K562 (cell line): Measurements from ENCODE around the gene BANP. TPM values are rescaled to one million over a fixed set of nuclear protein-coding genes. Genes with fewer than 3 reads are reported as not detected.

Experiments
- ATAC-seq: fragments of 200-7000 bp; cut with Tn5 transposase; 3 replicates; pipeline ENCODE4 v1.9.1; 2020; ENCODE audit warnings: moderate library complexity
- BruUV-seq: library from RNA; stranded (reverse); fragments of 400-500 nt; replicated peaks from 2 replicates; lab custom pipeline; 2021; lab: Mats Ljungman, UMichigan
- CTCF ChIA-PET: fragments of 300-600 bp; formaldehyde crosslinking; extraction: SDS; loops from one replicate; lab custom pipeline; 2021; ENCODE audit warnings: low intra/inter-chr PET ratio; lab: Yijun Ruan, JAX
- POLR2A ChIA-PET: fragments of 300-600, 350-650 bp; sonication (Branson Sonifier 250); formaldehyde crosslinking; extraction: SDS; loops from one replicate; lab custom pipeline; 2021; ENCODE audit warnings: antibody characterized with exemption, inconsistent platforms; lab: Yijun Ruan, JAX
- DNase-seq, 4 experiments: peaks; one replicate each; pipeline versions ENCODE4 v3.0.0 to v3.0.0-alpha.2; 2011 to 2018; ENCODE audit warnings: low spot score in 3 of 4, mixed read lengths in 3 of 4; ENCODE audit errors: extremely low read depth in 1 of 4
- FAIRE-seq: peaks from 2 replicates; lab custom pipeline; 2011; peaks lifted over from hg19 to GRCh38; lab: Jason Lieb, UNC
- H2AFZ ChIP-seq: 2 replicates; pipeline ENCODE4 v1.6.0; 2011; ENCODE audit warnings: low read depth, low read length, control low read depth, inconsistent platforms
- H3K27ac ChIP-seq: fragments of 200-600 bp; 3 replicates; pipeline ENCODE4 v1.8.0; 2011; ENCODE audit warnings: low read depth, mild to moderate bottlenecking, control low read depth, inconsistent platforms, low read length, moderate library complexity, mixed read lengths; ENCODE audit errors: extremely low read depth
- H3K27me3 ChIP-seq, 2 experiments: fragments of 300-600 bp in 1 of 2; 2 replicates in 1 of 2; 3 replicates in 1 of 2; pipeline versions ENCODE4 v1.6.0 to v1.8.0; 2011; ENCODE audit warnings: inconsistent platforms in 2 of 2, low read length in 2 of 2, mild to moderate bottlenecking in 1 of 2, mixed read lengths in 1 of 2, moderate library complexity in 1 of 2; ENCODE audit not compliant: control insufficient read depth in 2 of 2, insufficient read depth in 2 of 2
- H3K36me3 ChIP-seq: fragments of 300-600 bp; 3 replicates; pipeline ENCODE4 v1.8.0; 2011; ENCODE audit warnings: mild to moderate bottlenecking, low read length, inconsistent platforms; ENCODE audit not compliant: control insufficient read depth, insufficient read depth
- H3K4me1 ChIP-seq, 2 experiments: fragments of 200-600 bp in 1 of 2; replicated peaks in 1 of 2; 2 replicates in 1 of 2; 3 replicates in 1 of 2; pipeline versions ENCODE4 v1.5.1 to v1.8.0; 2011; ENCODE audit warnings: inconsistent platforms in 2 of 2, low read length in 2 of 2, mild to moderate bottlenecking in 1 of 2, mixed read lengths in 1 of 2, moderate library complexity in 1 of 2; ENCODE audit not compliant: control insufficient read depth in 2 of 2, insufficient read depth in 2 of 2
- H3K4me2 ChIP-seq: 2 replicates; pipeline ENCODE4 v1.6.1; 2011; ENCODE audit warnings: low read length, control low read depth, inconsistent platforms, mixed read lengths; ENCODE audit not compliant: insufficient read depth
- H3K4me3 ChIP-seq: fragments of 200-600 bp; sonication (generic), shearing (Covaris generic); 2 replicates; pipeline ENCODE4 v1.5.1; 2016; ENCODE audit warnings: control low read depth, inconsistent platforms
- H3K79me2 ChIP-seq: fragments of 200-600 bp; 3 replicates; pipeline ENCODE4 v1.8.0; 2011; ENCODE audit warnings: low read length, inconsistent platforms; ENCODE audit not compliant: control insufficient read depth, insufficient read depth
- H3K9ac ChIP-seq, 2 experiments: 2 replicates each; pipeline versions ENCODE4 v1.6.0 to v1.6.1; 2011; ENCODE audit warnings: low read depth in 2 of 2, low read length in 2 of 2, control low read depth in 1 of 2, inconsistent platforms in 1 of 2, mild to moderate bottlenecking in 1 of 2, mixed read lengths in 1 of 2; ENCODE audit not compliant: insufficient read depth in 1 of 2
- H3K9me1 ChIP-seq: one replicate; pipeline ENCODE4 v1.6.0; 2011; ENCODE audit warnings: inconsistent platforms, mild to moderate bottlenecking, low read length, moderate library complexity; ENCODE audit not compliant: control insufficient read depth, insufficient read depth
- H3K9me3 ChIP-seq: replicated peaks from 2 replicates; pipeline ENCODE4 v1.5.1; 2011; ENCODE audit warnings: low read depth, low read length, inconsistent platforms; ENCODE audit not compliant: control insufficient read depth, insufficient read depth
- H4K20me1 ChIP-seq: replicated peaks from 2 replicates; pipeline ENCODE4 v1.6.1; 2011; ENCODE audit warnings: low read length, inconsistent platforms, mixed read lengths; ENCODE audit not compliant: control insufficient read depth, insufficient read depth
- CBX8 ChIP-seq: fragments of 200-600 bp; sonication (generic); IDR thresholded peaks from 2 replicates; pipeline ENCODE4 v1.6.1; 2012; ENCODE audit warnings: borderline replicate concordance, mixed run types, low read depth, mild to moderate bottlenecking, moderate library complexity, mixed read lengths, low read length, control low read depth, inconsistent platforms; ENCODE audit not compliant: poor library complexity, severe bottlenecking; ENCODE audit errors: extremely low read depth
- CEBPB ChIP-seq: fragments of 450-650 bp; IDR thresholded peaks from 2 replicates; pipeline ENCODE4 v1.6.1; 2016; ENCODE audit warnings: missing genetic modification characterization, missing compliant biosample characterization
- GTF2F1 ChIP-seq: IDR thresholded peaks from 2 replicates; pipeline ENCODE4 v1.6.1; 2011; ENCODE audit warnings: low read depth, low read length, improper control_type of control experiment
- HIVEP1 ChIP-seq: fragments of 250-450 bp; sonication (Bioruptor Pico); IDR thresholded peaks from 2 replicates; pipeline ENCODE4 v1.4.0; 2020; ENCODE audit warnings: mild to moderate bottlenecking
- KHSRP ChIP-seq: fragments of 450-650 bp; IDR thresholded peaks from 2 replicates; pipeline ENCODE4 v1.6.1; 2017
- MEF2D ChIP-seq: conservative IDR thresholded peaks from 2 replicates; pipeline ENCODE4 v1.6.1; 2016; ENCODE audit warnings: low read depth, missing genetic modification characterization, missing compliant biosample characterization
- ZSCAN32 ChIP-seq: fragments of 450-650 bp; formaldehyde crosslinking; IDR thresholded peaks from 2 replicates; pipeline ENCODE4 v1.4.0; 2020; ENCODE audit warnings: mild to moderate bottlenecking, moderate library complexity
- WGBS: fragments of 100-300 bp; shearing (Covaris generic); methylation state at CpG from one replicate; pipeline ENCODE4 v1.1.6; 2016; ENCODE audit warnings: low coverage, mixed read lengths; ENCODE audit not compliant: insufficient coverage; ENCODE audit errors: missing lambda C conversion rate; 5-methylcytosine and 5-hydroxymethylcytosine counted together
- in situ Hi-C: fragments of 300-500 bp; cut with MboI; formaldehyde crosslinking; loops from 4 replicates; pipeline ENCODE4 v1.15.0; 2018; ENCODE audit warnings: inconsistent platforms, mixed read lengths
- intact Hi-C: fragments of 100-400 bp; cut with micrococcal nuclease; formaldehyde crosslinking; loops from 2 replicates; pipeline ENCODE4 v1.14.2; 2022
- polyA plus RNA-seq, 8 experiments: library from polyadenylated mRNA; depleted of rRNA in 4 of 8; stranded (reverse) in 5 of 8; unstranded in 3 of 8; fragments of >200 nt; fragmentation: Nextera tagmentation in 2 of 8; fragmentation: Illumina TruSeq in 1 of 8; extraction: Ambion mirVana in 2 of 8; extraction: Trizol in 1 of 8; gene quantifications; 2 replicates each; pipeline versions ENCODE4 v1.2.1 to v1.2.3, GENCODE V29; 2011 to 2014; ENCODE audit warnings: inconsistent platforms in 1 of 8, missing spikeins in 1 of 8
- total RNA-seq, 7 experiments: library from RNA; depleted of rRNA in 6 of 7; stranded (reverse); fragments of >200 nt in 6 of 7; fragmentation: Illumina TruSeq in 2 of 7; extraction: Trizol in 2 of 7; gene quantifications; 2 replicates each; pipeline versions ENCODE4 v1.2.1 to v1.2.3, GENCODE V29; 2011 to 2021; ENCODE audit warnings: low replicate concordance in 1 of 7
- TF ChIP-seq, protein P1 (sequence below): fragments of 250-450 bp; sonication (Bioruptor Pico); IDR thresholded peaks from 2 replicates; pipeline ENCODE4 v1.4.0; 2020; ENCODE audit warnings: mild to moderate bottlenecking, moderate library complexity
- TF ChIP-seq, protein P2 (sequence below): sonication (generic); formaldehyde crosslinking; IDR thresholded peaks from 2 replicates; pipeline ENCODE4 v1.8.0; 2022; ENCODE audit warnings: missing genetic modification reagents, mild to moderate bottlenecking, moderate library complexity, borderline replicate concordance
- TF ChIP-seq, protein P3 (sequence below): sonication (generic); formaldehyde crosslinking; IDR thresholded peaks from 2 replicates; pipeline ENCODE4 v1.8.0; 2022; ENCODE audit warnings: mild to moderate bottlenecking, missing genetic modification reagents

BANP gene
- total and polyA plus RNA-seq, 9 of the 15 experiments (the other 6 are each of a cell fraction or from before 2014, with no cell fraction given): 4.6 to 22.1 (median 15.6) TPM

DNA sequence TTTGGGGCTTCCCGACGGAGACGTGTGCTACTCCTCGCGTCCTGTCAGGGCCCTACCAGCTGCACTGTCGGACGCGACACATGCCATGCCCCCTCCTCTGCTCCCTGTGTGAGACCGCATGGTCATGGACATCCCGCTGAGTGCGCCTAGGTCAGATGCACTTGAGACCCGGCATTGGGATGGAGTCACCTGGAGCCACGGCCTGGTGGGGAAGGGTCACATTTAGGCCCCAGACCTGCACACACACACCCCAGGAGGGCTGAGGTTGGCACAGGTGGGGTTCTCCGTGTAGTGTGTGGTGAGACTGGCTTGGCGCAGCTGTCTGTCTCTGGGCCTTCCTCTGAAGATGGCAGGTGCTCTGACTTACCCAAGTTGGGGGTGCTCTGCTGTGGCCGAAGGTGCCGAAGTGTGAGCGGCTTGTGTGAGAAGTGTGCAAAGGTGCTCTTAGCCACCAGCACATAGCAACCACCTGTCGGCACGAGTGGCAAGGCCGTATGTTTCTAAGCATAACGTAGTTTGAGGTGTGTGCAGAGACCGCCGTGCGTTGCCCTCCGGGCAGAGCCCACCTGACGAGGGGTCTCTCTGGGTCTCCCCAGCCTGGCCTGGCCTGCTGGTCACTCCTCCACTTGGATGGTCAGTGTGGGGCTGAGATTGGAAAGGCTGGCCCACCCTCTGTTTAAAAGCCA lies 108.6 kb downstream of the BANP start:
- intact Hi-C loops: no loop called here
- peaks cover 2% of the 10 kb centered on the region; the same call in 1 of the 3 replicates for H3K36me3 ChIP-seq
- H3K27ac ChIP-seq: no peak overlapping the region
- BruUV-seq: no TSS peak
- H3K4me2 ChIP-seq: no peak overlapping the region
- no peak for FAIRE-seq
- ATAC-seq: no peak
- ChIA-PET POLR2A (no interaction called here), CTCF (no interaction called here)
- 0 out of 2 replicates have a peak, but pooled peaks cover 6% of the 10 kb centered on the region for H4K20me1 ChIP-seq
- no peak for DNase-seq
- in situ Hi-C loops: no loop called here
- H3K79me2 ChIP-seq: no peaks in the 10 kb centered on the region
- no peak for TF ChIP-seq CBX8
- TF ChIP-seq, protein P1, sequence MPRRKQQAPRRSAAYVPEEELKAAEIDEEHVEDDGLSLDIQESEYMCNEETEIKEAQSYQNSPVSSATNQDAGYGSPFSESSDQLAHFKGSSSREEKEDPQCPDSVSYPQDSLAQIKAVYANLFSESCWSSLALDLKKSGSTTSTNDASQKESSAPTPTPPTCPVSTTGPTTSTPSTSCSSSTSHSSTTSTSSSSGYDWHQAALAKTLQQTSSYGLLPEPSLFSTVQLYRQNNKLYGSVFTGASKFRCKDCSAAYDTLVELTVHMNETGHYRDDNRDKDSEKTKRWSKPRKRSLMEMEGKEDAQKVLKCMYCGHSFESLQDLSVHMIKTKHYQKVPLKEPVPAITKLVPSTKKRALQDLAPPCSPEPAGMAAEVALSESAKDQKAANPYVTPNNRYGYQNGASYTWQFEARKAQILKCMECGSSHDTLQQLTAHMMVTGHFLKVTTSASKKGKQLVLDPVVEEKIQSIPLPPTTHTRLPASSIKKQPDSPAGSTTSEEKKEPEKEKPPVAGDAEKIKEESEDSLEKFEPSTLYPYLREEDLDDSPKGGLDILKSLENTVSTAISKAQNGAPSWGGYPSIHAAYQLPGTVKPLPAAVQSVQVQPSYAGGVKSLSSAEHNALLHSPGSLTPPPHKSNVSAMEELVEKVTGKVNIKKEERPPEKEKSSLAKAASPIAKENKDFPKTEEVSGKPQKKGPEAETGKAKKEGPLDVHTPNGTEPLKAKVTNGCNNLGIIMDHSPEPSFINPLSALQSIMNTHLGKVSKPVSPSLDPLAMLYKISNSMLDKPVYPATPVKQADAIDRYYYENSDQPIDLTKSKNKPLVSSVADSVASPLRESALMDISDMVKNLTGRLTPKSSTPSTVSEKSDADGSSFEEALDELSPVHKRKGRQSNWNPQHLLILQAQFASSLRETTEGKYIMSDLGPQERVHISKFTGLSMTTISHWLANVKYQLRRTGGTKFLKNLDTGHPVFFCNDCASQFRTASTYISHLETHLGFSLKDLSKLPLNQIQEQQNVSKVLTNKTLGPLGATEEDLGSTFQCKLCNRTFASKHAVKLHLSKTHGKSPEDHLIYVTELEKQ (CRISPR knock-in tag): no peak
- TF ChIP-seq, protein P2, sequence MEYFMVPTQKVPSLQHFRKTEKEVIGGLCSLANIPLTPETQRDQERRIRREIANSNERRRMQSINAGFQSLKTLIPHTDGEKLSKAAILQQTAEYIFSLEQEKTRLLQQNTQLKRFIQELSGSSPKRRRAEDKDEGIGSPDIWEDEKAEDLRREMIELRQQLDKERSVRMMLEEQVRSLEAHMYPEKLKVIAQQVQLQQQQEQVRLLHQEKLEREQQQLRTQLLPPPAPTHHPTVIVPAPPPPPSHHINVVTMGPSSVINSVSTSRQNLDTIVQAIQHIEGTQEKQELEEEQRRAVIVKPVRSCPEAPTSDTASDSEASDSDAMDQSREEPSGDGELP: no peak
- TF ChIP-seq, protein P3, sequence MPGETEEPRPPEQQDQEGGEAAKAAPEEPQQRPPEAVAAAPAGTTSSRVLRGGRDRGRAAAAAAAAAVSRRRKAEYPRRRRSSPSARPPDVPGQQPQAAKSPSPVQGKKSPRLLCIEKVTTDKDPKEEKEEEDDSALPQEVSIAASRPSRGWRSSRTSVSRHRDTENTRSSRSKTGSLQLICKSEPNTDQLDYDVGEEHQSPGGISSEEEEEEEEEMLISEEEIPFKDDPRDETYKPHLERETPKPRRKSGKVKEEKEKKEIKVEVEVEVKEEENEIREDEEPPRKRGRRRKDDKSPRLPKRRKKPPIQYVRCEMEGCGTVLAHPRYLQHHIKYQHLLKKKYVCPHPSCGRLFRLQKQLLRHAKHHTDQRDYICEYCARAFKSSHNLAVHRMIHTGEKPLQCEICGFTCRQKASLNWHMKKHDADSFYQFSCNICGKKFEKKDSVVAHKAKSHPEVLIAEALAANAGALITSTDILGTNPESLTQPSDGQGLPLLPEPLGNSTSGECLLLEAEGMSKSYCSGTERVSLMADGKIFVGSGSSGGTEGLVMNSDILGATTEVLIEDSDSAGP (CRISPR knock-in tag): no peak
- TF ChIP-seq ZSCAN32 (CRISPR knock-in tag): no peak
- TF ChIP-seq MEF2D (tag): no peak
- no peak for TF ChIP-seq CEBPB
- no peak for TF ChIP-seq HIVEP1 (CRISPR knock-in tag)
- TF ChIP-seq KHSRP: no peak
- TF ChIP-seq GTF2F1: no peak
- H3K9me1 ChIP-seq: no peaks in the 10 kb centered on the region
- no peak overlapping the region for H3K9ac ChIP-seq
- H3K4me1 ChIP-seq: no peaks in the 10 kb centered on the region
- H3K9me3 ChIP-seq: no peaks in the 10 kb centered on the region
- H2AFZ ChIP-seq: no peak overlapping the region
- no peaks in the 10 kb centered on the region for H3K27me3 ChIP-seq
- H3K4me3 ChIP-seq: no peak overlapping the region
- 93% methylated on average over 26 of the region's 27 CpGs for WGBS
